ENCODE results near the gene RAB8B.

DNA sequence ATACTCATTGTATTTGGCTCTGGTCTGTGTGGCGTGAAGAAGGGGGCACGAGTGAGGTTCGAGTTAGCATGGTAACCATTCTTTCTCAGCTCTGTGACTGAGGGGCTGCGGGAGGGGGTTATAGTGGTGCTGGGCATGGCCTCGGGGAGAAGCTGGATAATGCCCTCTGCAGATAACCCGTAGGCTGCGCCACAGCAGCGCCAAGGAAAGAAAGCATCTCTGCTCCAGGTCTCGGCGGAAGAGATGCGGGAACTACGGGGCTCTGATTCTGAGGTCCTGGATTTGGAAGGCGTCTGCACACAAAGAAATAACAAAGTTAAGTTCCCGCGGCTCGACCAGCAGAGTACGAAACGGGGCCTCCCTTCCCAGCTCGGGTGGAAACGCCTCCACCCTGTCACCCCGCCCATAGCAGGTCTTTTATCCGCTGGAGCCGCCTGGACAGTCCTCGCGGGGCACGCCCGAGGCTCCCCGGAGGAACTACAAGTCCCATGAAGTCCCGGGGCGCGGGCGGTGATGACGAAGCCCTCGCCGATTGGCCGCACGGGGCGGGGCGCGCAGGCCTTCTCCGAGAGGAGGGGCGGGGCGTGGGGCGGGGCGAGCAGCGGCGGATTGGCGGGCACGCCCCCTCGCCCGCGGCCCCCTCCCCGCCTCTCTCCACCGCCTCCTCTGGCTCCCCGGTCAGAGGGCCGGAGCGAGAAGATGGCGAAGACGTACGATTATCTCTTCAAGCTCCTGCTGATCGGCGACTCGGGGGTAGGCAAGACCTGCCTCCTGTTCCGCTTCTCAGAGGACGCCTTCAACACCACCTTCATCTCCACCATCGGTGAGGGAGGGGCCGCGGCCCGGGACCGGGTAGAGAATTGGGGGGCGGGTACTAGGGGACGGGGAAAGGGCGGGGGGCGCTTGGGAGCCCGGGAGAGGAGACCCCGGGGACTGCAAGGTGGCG, at the start of gene RAB8B:
- TF ChIP-seq CTCF (conservative IDR thresholded peaks at IDR 0.05) (no peak), EZH2 (IDR thresholded peaks at IDR 0.05; ENCODE audit: low read depth) (no peak)
